ENCODE data around the gene ZNF334. TPM values are rescaled to one million over a fixed set of nuclear protein-coding genes. Genes with fewer than 3 reads are reported as not detected.

The ZNF334 gene
- total RNA-seq, result 10 to 100 TPM in 1 of 4 donors, 1 to 10 TPM in 3; 4.4 to 19.8 (median 6.2) TPM

- Histone ChIP-seq H3K4me3 (peak within 1 kb of the TSS; percentile 45 to 67 (median 57)), H3K4me1 (no peaks in the 10 kb centered on the region), H3K9me3 (no peaks in the 10 kb centered on the region), H3K36me3 (no peaks in the 10 kb centered on the region), H3K27me3 (no peaks in the 10 kb centered on the region), H3K27ac (peak within 1 kb of the TSS in 2 of 4 donors; percentile 19 to 23)
- TF ChIP-seq POLR2A (IDR thresholded peaks at IDR 0.05), result peak in 1 of 2 donors; percentile 15
- no peak for TF ChIP-seq CTCF (IDR thresholded peaks at IDR 0.05)
- peak in 2 of 3 donors; percentile 57 to 61 for DNase-seq
Measured at GRCh38 chr20:46512943-46513844, at the start of gene ZNF334. Gene ZNF334, minus strand, starts transcription at chr20:46513559. Its CDS starts 1,457 bp downstream, at chr20:46512102.

GRCh38 chr20:46562373-46563169, 49.2 kb upstream of the ZNF334 start:
- Histone ChIP-seq H3K27ac (peak overlapping the region in 1 of 4 donors; percentile 16), H3K4me3 (peak overlapping the region; percentile 0 to 34 (median 14))

GRCh38 chr20:46562009-46562372, 48.6 kb upstream of the ZNF334 start:
- no peak overlapping the region for H3K27ac ChIP-seq

More at GRCh38 chr20:46562373-46563169, 49.2 kb upstream of the ZNF334 start:
- TF ChIP-seq POLR2A (IDR thresholded peaks at IDR 0.05) (no peak), CTCF (IDR thresholded peaks at IDR 0.05) (peak; percentile 60 to 84 (median 72))
- Histone ChIP-seq H3K27me3 (no peaks in the 10 kb centered on the region), H3K36me3 (no peaks in the 10 kb centered on the region), H3K4me1 (no peaks in the 10 kb centered on the region), H3K9me3 (no peaks in the 10 kb centered on the region)
- DNase-seq, result peak; percentile 58 to 86 (median 60)

GRCh38 chr20:46559685-46560440, 46.5 kb upstream of the ZNF334 start:
- Histone ChIP-seq H3K27me3 (no peaks in the 10 kb centered on the region), H3K4me3 (no peak overlapping the region), H3K27ac (no peak overlapping the region), H3K4me1 (no peaks in the 10 kb centered on the region), H3K9me3 (no peaks in the 10 kb centered on the region), H3K36me3 (no peaks in the 10 kb centered on the region)
- no peak for DNase-seq
- TF ChIP-seq POLR2A (IDR thresholded peaks at IDR 0.05), result no peak
- no peak for TF ChIP-seq CTCF (IDR thresholded peaks at IDR 0.05)

More at GRCh38 chr20:46562009-46562372, 48.6 kb upstream of the ZNF334 start:
- no peaks in the 10 kb centered on the region for H3K36me3 ChIP-seq
- no peak for DNase-seq
- H3K4me1 ChIP-seq, result no peaks in the 10 kb centered on the region
- peak overlapping the region in 3 of 4 donors; percentile 2 to 34 (median 27) for H3K4me3 ChIP-seq
- no peak for TF ChIP-seq POLR2A (IDR thresholded peaks at IDR 0.05)
- TF ChIP-seq CTCF (IDR thresholded peaks at IDR 0.05), result no peak
- H3K27me3 ChIP-seq, result no peaks in the 10 kb centered on the region
- H3K9me3 ChIP-seq, result no peaks in the 10 kb centered on the region

GRCh38 chr20:46559001-46559400, 45.6 kb upstream of the ZNF334 start:
- no peaks in the 10 kb centered on the region for H3K4me1 ChIP-seq
- TF ChIP-seq CTCF (IDR thresholded peaks at IDR 0.05) (no peak), POLR2A (IDR thresholded peaks at IDR 0.05) (no peak)
- H3K27me3 ChIP-seq, result no peaks in the 10 kb centered on the region
- H3K36me3 ChIP-seq, result no peaks in the 10 kb centered on the region
- H3K9me3 ChIP-seq, result no peaks in the 10 kb centered on the region
- no peak overlapping the region for H3K4me3 ChIP-seq
- DNase-seq, result no peak
- no peak overlapping the region for H3K27ac ChIP-seq

Measured in Peyer's patch (tissue), 4 donors.